AG09319 (cell line): ENCODE measurements around the gene TH.

Experiments used
- DNase-seq: peaks from one replicate; pipeline ENCODE4 v3.0.0-alpha.2; 2010; ENCODE audit warnings: low read depth; ENCODE audit errors: extremely low read depth
- CTCF ChIP-seq: IDR thresholded peaks from 2 replicates; pipeline ENCODE4 v1.5.1; 2011; ENCODE audit warnings: low read depth, mild to moderate bottlenecking, inconsistent platforms, low read length, moderate library complexity

Gene TH

GRCh38 chr11:2202900-2203439 lies 31.4 kb upstream of the TH start:
- no peak for TF ChIP-seq CTCF
- DNase-seq, result no peak

GRCh38 chr11:2202071-2202899 lies 30.7 kb upstream of the TH start:
- no peak for TF ChIP-seq CTCF
- DNase-seq, result no peak

GRCh38 chr11:2201542-2201941 lies 29.9 kb upstream of the TH start:
- no peak for TF ChIP-seq CTCF
- DNase-seq, result no peak

- DNase-seq, result no peak
- TF ChIP-seq CTCF, result no peak
Measured at GRCh38 chr11:2200957-2201519, 29.4 kb upstream of the TH start.

GRCh38 chr11:2200536-2200935 lies 28.9 kb upstream of the TH start:
- no peak for DNase-seq
- TF ChIP-seq CTCF, result no peak

GRCh38 chr11:2199466-2200341 lies 28.1 kb upstream of the TH start:
- no peak for TF ChIP-seq CTCF

More at GRCh38 chr11:2199466-2200341, 28.1 kb upstream of the TH start:
- no peak for DNase-seq
